GM18511 (cell line): Measurements from ENCODE around the gene AGK.
"Not testable (repeated sequence)": the region's sequence is repeated elsewhere in the genome, so short reads cannot be mapped to it uniquely, and the experiment has no call there.

Experiments used
- ATAC-seq: cut with Tn5 transposase; IDR thresholded peaks from one replicate; pipeline ENCODE4 v1.9.1; 2021; ENCODE audit warnings: mild to moderate bottlenecking, moderate library complexity; ENCODE audit not compliant: unreplicated experiment

Gene AGK

GRCh38 chr7:141641876-141642275 lies 90.7 kb downstream of the AGK start:
- ATAC-seq: no peak

GRCh38 chr7:141645188-141645587 lies 94.0 kb downstream of the AGK start:
- no peak for ATAC-seq

GRCh38 chr7:141646826-141647480 lies 95.7 kb downstream of the AGK start:
- no peak for ATAC-seq

DNA sequence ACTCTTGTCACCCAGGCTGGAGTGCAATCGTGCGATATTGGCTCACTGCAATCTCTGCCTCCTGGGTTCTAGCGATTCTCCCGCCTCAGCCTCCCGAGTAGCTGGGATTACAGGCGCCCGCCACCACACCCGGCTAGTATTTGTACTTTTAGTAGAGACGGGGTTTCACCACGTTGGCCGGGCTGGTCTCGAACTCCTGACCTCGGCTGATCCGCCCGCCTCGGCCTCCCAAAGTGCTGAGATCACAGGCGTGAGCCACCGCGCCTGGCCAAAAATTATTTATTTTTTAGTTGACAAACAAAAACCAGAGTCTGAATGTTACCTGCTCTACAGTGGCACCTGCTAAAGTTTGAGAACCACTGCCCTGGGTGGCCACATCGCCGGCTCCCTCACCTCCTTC lies 96.5 kb downstream of the AGK start:
- not testable (repeated sequence) for ATAC-seq

DNA sequence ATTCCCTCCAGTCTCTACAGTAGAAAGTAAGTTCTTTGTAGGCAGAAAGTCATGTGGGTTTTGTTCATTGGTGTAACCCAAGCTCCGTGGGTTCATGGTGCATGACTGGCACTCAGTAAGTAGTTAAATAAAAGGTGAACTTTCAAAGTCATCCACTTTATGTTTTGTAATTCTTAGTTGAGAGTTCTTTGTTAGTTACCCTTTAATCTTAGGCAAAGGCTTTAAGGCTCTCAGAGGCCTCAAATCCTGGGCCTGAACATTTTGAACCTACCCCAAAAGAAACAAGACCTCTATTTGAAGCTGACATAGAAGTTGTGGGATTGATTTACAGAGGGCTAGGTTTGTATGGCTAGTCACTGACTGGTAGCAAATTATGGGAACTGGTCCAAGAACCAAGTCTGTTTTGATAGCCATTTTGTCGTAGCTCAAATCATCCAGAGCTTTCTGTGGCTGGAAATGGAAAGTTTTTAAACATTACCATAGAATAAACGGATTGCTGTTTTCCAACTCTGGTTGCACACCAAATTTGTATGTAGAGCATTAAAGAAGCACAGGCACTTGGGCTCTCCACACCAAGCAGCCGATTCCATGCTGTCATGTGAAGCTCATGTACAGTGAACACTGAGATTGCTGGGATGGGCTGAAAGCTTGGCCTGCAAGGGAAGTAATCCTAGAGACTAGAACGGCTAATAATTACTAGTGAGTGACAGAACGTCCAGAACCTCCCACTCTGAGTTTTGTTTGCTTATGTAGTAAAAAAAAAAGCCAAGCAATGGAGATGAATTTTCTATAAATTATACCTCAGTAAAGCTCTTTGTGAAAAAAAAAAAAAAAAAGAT lies 97.3 kb downstream of the AGK start:
- no peak for ATAC-seq

GRCh38 chr7:141649137-141649864 lies 98.1 kb downstream of the AGK start:
- ATAC-seq: peak; percentile 85

DNA sequence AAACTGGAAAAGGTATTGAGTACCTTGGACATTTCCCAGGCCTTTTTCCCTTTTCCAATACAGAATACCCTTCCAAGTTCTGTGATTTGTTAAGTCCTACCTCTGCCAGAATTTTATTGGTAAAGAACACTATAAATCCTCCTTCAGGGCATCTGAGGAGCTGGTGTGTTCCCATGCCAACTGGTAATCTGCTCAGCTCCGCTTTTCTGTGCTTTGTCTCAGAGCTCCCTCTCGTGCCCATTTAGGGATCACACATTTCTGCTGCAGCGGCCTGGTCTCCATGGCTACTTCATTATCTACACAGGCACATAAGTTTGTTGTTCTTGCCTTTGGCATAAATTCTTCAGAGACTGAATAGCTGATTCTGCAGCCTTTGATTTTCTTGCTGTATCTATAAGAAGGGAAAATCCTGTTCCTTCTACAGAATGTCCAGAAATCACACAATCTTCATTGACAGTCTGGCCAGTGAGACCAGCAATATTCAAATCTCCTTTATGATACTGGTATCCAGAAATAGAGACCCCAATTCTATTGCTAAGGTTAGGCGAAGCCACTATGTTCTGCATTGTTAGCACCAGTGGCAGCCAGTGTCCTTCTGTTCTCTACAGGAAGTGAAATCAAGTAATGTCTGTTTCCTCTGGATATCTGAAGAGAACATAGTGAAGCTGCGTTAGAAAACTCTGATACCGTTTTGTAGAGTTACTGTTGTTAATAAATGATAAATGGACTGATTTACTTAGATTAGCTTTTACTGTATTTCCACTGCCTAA lies 98.8 kb downstream of the AGK start:
- ATAC-seq: peak; percentile 82

GRCh38 chr7:141651417-141651816 lies 100.2 kb downstream of the AGK start:
- ATAC-seq: no peak

DNA sequence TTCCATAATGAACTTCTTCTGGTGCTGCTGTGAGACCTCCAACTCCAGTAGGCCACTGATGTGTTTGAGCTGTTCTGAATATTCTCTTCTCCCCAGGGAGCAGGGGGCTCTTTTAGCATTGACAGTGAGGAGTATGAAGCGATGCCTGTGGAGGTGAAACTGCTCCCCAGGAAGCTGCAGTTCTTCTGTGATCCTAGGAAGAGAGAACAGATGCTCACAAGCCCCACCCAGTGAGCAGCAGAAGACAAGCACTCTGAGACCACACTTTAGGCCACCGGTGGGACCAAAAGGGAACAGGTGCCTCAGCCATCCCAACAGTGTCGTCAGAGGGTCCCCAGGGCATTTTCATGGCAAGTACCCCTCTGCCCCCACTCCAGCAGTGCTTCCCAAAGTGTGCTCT lies 101.5 kb downstream of the AGK start:
- no peak for ATAC-seq

- peak; percentile 80 for ATAC-seq
Measured at GRCh38 chr7:141654551-141654950, 103.3 kb downstream of the AGK start.

DNA sequence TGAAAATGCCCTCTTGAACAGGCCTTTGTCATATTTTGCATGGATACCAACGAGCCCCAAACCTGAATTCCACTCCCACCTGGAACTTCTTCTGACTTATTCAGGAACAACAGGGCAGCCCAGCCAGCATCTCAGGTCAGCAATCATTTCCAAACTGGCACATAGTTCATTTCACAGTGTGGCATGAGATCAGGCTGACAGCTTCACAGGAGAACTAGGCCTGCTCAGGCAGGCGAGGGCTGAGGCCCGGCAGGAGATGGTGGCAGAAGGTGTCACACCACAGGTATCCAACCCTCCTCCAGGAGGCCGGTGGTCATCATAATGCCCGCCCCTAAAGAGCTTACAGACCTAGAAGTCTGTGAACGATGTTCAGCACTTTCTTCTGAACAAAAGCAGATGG lies 108.3 kb downstream of the AGK start:
- ATAC-seq: no peak

GRCh38 chr7:141660259-141660658 lies 109.0 kb downstream of the AGK start:
- ATAC-seq: no peak

GRCh38 chr7:141663081-141663849 lies 112.1 kb downstream of the AGK start:
- no peak for ATAC-seq

- ATAC-seq: no peak
Measured at GRCh38 chr7:141664450-141664849, 113.2 kb downstream of the AGK start.

DNA sequence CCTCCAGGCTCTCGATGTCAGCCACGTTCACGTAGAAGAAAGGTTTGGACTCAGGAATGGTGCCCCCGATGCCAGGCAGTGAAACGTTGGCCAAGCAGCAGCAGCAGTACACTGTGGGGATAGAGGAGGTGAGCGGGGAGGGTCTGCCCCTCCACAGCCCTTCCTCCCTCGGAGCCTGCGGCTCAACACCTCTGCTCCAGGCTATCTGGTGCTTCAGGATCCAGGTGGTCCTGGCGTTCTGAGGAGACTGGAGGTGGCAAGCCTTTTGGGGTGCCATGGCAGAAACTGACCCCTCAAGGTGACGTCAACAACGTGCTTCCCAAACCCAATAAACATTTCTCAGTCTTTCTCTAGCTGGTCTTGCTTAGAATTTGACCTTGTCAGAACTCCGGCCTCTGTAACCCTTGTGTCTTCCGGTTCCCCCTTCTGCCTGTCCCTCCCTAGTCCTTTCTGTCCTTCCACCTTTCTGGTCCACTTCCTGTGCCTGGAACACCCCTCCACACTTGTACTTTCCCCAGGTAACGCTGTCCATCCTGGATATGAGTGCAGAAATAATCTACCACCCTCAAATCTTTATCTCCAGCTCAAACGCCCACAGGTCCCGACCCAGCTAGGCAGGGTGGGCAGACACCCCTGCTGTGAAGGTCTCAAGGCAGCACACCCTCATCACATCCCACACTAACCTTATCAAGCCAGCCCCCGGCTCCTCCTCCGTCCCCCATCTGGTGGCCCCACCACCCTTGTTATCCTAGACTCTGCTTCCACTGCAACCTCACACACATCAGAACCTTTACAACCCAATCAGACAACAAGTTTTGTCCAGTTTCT lies 114.2 kb downstream of the AGK start:
- ATAC-seq: no peak

DNA sequence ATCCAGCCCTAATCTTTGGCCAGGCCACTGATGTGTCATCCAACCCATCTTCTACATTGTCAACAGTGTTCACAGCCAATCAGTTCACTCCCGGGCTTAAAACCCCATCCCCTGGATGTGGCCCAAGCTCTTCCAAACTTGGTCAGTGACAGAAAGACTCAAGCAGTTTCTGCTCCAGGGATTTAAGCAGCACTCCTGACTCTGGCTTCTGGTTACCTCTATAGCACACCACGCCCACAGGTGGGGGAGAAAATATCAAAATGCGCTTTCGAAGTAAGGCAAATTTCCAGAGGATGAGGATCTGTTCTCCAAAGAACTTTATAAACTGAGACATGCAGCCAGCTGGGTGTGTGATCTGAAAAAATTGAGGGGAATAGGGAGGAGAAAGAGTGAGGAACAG lies 114.9 kb downstream of the AGK start:
- ATAC-seq: no peak

DNA sequence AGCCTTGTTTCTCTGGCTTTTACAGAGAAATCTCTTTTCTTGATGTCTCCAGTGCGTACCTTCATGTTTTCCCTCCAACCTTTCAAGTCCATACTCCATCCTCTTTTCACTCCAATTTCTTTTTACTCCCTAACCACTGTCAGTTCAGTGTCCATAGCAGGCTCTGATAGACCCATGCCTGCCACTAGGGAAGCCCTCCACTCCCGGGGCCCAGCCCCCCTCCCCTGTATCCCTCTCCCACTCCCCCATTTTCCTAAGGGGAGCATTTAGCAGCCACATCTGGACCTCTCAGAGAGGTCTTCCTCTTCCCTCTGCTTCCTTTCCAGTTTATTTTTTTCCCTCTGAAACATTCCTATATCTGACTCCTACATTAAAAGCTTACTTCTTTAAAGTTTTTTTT lies 117.6 kb downstream of the AGK start:
- ATAC-seq: no peak

DNA sequence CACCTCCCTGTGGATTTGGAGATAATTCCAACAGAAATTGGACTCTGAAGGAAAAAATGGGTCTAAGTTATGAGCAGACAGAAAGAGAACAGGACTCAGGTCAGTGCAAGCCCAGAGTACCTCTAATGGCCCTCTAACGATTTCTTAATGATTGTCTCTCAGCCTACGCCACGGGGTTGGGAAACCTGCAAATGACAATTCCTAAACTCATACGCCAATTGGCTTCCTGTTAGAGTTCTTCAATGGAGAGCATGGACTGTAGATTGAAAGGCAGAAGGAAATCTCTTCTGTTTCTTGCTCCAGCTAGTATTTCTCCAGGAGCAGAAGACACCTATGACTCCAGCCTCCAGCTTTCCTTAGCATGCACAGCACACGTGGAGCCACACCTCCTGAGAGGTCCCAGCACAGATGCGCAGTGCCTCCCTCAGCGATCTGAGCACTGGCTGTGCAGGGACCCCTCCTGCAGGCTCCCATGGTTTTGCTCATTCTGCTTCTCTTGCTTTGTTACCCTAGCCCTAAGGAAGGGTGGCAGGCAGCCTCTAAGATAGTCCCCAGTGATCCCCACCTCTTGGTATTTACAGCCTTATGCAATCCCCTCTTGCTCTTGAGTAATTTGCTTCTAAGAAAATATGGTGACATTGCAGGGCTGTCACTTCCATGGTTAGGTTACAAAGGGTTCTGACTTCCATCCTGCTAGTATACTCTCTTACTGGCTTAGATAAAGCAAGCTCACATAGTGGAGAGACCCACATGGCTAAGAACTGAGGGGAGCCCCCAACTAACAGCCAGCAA lies 120.7 kb downstream of the AGK start:
- ATAC-seq: no peak

DNA sequence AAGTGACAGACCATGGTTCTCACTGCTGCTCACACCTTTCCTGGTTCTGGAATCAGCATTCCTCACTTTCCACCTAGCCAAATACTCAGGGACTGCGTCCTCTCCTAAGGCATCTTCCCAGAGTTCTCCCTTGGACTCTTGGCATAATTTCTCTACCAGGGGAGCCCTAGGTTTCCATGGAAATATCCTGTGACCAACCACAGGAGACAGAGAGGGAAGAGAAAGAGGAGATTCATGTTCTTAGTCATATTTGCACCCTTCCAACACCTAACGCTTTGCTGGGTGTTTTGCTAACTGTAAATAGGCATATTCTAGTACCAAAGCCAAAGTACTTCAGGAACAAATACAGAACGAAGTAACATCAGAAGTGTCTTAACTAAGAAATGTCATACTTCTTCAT lies 122.1 kb downstream of the AGK start:
- no peak for ATAC-seq
